GM12874 (cell line): ENCODE measurements around the gene MYO18A.

ENCODE experiments used
- CTCF ChIP-seq: IDR thresholded peaks from 2 replicates; pipeline ENCODE4 v1.5.1; 2011; ENCODE audit warnings: low read depth, mild to moderate bottlenecking, control low read depth, low read length, moderate library complexity; ENCODE audit not compliant: insufficient read depth

Gene MYO18A

GRCh38 chr17:29167393-29168078 is 12.7 kb downstream of the MYO18A start:
- no peak for TF ChIP-seq CTCF

- TF ChIP-seq CTCF = no peak
Observed at GRCh38 chr17:29166507-29166887, 13.7 kb downstream of the MYO18A start.

GRCh38 chr17:29165800-29166506 is 14.2 kb downstream of the MYO18A start:
- TF ChIP-seq CTCF = no peak

GRCh38 chr17:29165261-29165660 is 14.9 kb downstream of the MYO18A start:
- no peak for TF ChIP-seq CTCF

GRCh38 chr17:29163563-29163962 is 16.6 kb downstream of the MYO18A start:
- no peak for TF ChIP-seq CTCF

GRCh38 chr17:29162909-29163341 is 17.3 kb downstream of the MYO18A start:
- TF ChIP-seq CTCF = no peak

GRCh38 chr17:29162082-29162908 is 17.9 kb downstream of the MYO18A start:
- TF ChIP-seq CTCF = no peak
